ENCODE measurements around the gene SURF1.
"Not testable (repeated sequence)": the region's sequence is repeated elsewhere in the genome, so short reads cannot be mapped to it uniquely, and the experiment has no call there.

Gene SURF1

DNA sequence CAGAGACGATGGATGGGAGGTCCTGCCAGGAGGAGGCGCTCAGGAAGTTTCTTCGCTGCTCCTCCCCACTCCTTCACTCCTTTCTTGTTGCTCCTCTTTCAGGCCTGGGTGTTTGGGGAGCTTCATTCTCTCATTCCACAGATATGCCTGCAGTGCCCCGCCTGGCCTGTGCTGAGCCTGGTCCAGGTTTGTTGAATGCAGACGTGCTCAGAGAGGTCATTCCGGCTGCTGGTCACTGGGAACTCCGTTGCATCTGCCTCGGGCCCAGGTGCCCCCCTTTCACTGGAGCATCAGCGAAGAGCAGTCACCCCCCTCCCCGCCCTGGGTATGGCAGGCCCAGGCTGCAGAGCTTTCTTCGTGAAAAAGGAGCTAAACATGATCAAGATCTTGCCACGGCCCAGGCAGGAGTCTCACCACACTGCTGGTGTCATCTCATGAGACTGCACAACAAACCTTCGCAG is 35.8 kb downstream of the SURF1 start:
- no peak for DNase-seq (ENCODE audit: low read depth)

DNA sequence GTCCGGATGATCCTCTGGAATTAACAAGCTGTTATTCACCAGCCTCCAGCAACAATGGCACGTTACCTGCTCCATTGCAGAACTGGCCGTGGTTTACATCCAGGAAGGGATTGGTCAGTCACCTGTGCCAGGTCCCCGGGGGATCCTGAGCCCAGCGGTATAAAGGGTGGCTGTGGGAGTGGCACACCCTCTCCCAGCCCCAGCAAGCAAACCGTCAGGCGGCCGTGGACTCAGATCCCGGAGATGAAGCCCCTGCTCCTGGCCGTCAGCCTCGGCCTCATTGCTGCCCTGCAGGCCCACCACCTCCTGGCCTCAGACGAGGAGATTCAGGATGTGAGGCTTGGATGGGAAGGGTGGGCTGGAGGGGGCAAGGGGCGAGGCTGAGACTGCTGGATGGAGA is 38.7 kb downstream of the SURF1 start:
- not testable (repeated sequence) for DNase-seq (ENCODE audit: low read depth)

DNA sequence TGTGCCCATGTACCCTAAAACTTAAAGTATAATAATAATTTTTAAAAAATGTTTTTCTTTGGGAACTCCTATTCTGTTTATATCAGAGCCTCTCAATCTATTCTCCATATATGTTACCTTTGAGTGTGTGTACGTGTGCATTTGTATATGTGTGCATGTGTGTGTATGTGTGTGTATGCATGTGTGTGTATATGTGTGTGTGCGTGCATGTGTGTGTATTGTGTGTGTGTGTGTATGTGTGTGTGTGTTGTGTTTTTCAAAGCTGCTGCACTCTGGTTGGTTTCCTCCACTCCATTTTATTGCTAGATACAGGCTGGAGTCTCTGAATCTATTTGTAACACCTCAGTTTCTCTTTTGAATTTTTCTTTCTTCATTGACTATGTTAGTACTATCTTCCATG is 40.3 kb downstream of the SURF1 start:
- no peak for DNase-seq (ENCODE audit: low read depth)

DNA sequence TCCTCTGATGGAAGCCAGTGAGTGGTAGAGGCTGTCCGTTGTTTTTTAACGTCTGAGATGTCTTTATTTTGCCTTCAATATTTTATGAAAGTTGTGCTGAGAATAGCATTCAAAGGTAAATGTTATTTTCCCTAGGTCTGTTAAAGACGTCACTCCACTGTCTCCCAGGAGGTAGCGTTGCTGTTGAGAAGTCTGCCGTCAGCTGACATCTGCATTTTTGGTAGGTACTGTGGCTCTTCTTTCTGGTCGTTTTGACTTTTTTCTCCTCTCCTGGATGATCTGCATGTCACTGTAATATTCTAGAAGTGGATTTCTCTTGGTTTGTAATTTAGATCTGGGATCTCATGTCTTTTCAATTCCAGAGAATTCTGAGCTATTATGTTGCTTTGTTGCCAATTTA is 46.7 kb downstream of the SURF1 start:
- no peak for DNase-seq (ENCODE audit: low read depth)

DNA sequence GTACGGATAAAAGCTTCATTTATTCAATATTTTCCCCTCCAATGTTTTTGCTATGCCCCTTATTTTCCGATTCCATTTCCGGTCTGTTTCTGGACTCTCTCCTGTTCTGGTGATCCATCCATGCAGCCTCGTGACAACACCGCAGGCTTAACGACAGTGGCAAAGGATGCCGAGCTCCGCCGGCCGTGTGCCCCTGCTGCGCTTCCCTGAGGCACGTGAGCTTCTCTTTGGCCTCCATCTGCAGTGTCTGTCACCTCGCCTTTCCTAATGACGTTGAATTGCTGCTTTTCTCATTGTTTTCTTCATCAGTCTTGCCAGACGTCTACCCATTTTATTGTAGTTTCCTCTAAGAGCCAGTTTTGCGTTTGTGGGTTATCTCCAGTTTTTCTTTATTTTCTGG is 49.0 kb downstream of the SURF1 start:
- DNase-seq (ENCODE audit: low read depth) = no peak

DNA sequence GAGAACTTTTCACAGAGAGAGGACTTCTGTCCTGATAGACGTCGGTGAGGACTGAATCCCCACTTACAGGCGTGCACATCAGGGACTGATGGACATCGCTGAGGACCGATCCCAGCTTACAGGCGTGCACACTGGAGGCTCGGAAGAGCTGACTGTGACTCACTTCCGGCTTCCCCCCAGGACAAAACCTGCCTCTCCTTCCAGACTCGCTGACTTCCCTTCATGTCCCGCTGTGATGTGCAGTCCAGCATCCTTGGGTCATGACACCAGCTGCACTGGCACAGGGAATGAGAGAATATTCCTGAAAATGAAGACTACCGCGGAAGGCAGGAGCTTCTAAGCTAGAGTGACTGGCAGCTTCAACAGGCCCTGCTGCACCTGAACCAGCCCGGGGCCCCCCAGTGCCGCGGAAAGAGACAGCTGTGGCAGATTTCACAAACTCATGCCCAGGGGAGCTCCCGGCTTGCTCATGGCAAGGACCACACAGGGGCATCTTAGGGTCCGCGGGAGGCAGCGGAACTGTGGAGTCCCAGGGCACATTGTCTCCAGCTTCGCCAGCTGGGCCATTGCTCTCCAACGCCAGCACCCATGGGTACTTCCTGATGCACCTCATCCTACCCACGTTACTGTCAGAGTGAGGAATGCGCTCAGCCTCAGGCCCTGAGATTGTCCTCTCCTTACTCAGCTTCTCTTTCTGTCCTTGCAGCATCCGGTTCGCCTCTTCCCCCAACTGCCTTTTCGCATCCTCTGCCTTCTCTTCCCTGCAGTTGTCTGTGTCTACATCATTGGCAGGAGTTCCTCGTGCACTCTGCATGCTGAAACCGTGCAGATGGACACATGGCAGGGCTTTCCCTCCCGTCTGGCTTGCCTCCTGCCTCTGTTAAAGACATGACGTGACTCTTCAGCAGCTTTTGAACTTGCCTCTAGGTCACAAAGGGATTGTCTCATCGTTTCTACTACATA is 49.8 kb downstream of the SURF1 start:
- no peak for DNase-seq (ENCODE audit: low read depth)

DNA sequence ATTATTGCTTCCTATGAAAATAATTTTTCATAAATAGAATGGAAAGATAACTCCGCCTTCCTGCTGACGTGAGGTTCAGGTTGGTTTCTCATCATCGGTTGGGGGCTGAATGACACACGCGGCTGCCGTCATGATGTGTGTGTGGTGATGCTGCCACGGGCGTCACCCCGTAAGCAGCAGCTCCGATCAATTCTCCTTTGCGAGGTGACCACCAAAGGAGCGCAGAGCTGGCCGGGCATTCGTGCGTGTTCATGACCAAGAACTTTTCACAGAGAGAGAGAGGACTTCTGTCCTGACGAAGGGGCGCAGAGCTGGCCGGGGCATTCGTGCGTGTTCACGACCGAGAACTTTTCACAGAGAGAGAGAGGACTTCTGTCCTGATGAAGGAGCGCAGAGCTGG is 50.6 kb downstream of the SURF1 start:
- DNase-seq (ENCODE audit: low read depth) = no peak

DNA sequence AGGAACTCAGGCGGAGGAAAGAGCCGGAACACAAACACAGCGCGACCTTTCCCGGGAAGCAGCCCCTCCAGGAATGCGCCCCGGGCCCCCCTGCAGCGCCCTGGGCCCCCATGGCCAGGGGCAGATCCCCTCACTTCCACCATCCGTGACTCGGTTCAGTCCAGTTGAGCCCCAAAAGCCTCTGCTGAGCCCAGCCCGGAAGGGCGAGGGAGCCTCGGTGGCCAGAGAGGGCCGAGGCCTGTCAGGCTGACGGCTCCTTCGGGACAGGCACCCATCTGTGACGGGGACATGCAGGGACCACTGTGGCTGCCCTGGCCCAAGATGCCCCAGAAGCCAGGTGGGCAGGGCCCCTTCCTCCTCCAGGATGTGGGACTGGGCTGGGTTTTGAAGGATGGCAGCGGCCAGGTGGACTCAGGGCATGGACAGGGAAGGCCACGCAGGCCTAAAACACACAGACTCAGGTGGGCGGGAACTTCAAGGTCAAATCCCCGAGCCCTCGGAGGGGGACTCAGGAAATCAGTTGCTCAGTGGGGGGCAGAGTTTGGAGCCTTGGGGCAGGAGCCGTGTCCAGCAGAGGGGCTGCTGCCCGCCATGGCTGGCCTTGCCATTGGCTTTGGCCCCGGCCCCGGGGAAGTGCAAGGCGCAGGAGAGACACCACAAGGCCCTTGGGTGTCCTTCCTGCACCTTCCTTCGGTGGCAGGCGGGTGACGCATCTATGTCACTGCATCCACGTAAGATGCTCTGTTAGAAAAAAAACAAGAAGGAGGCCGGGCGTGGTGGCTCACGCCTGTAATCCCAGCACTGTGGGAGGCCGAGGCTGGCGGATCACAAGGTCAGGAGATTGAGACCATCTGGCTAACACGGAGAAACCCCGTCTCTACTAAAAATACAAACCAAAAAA is 51.6 kb downstream of the SURF1 start:
- DNase-seq (ENCODE audit: low read depth) = no peak

DNA sequence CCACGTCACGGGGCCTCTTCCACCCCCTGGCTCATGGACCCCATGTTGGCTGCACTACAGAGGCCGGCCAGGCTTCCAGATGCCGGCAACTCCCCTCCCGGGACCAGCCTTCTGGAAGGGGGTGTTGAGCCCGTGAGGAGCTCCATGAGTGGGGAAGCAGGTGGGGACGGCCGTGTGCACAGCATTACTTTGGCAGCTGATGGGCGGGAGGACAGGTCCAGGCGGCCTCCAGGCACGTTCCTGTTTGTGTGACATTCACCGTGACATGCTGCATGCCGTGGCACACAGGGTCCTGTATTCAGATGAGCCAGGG is 52.2 kb downstream of the SURF1 start:
- DNase-seq (ENCODE audit: low read depth) = no peak

DNA sequence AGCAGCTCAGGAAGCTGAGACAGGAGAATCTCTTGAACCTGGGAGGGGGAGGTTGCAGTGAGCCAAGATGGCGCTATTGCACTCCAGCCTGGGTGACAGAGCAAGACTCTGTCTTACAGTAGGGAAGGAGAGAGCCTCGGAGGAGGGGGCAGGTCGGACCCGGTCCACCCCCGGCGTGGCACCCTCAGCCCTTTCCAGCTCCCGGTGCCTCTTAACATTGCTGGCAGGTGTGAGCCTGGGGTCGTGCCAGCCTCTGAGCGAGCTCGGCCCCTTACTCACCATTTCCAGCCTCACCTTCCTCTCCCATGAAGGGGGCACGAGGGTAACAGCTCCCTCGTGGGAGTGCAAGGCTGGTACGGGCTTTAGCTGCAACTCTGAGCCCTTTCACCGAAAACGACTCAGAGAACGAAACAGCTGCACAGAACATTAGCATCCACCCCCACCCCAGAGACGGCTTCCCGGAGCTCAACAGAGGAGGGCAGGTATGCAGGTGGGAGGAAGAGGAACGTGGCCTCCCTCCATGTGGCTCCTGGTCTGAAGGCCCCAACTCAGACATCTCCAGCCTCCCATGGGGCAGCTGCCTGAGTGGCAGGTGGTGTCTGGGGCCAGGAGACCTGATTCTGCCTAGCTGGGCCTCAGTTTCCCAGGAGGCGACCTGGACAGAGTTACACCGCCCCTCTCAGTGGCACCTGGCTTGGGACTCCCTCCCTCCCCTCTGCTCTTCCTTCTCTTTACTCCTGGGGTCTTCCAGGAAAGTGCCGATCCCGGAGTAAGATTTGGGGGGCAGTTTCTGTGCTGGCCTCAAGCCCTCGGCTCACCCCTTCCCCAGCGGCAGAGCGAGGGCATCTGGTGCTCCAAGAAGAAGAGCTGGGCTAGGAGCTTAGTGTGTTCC is 52.8 kb downstream of the SURF1 start:
- no peak for DNase-seq (ENCODE audit: low read depth)
